ENCODE measurements around the gene COLEC11. TPM values are rescaled to one million over a fixed set of nuclear protein-coding genes. Genes with fewer than 3 reads are reported as not detected.

The COLEC11 gene
- total and polyA plus RNA-seq, 2 of the 13 experiments (the other 11 are each of a cell fraction or from before 2014, with no cell fraction given), result 1.5 to 3.0 TPM

DNA sequence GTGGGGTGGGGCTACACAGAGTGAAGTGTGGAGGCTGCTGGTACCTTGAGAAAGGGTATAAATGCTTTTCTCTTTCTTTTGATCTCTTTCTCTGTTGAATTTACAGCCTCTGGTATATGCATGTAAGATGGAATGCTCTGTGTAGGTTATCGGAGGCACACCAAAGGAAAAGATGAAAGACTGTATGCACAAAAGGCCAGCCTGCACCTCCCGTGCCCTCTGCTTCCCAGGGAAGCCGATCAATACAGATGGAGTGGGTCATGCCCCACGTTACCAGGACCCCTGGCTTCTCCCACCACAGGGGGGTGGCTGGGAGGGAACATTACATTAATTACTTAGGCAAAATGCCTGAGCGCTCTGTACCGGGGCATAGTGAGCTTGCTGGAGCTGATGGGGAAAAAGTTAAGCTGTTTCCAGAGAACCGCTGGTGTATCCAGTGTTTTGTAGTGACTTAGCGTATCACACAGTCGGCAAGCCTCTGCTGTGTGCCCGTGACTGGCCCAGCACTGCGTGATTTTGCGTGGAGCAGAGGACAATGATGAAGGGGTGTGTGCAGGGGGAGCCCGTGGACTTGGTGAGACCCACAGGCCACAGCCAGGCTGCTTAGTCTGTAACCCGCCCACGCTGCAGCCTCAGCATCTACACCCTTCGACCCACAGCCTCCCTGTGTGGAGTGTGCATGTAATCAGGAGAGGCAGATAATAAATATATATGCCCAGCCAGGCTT is 71.1 kb downstream of the COLEC11 start (continued):
- TF ChIP-seq FOXK1 (CRISPR knock-in tag; IDR thresholded peaks at IDR 0.05; ENCODE audit: borderline replicate concordance, low read depth) (no peak), SALL1 (CRISPR knock-in tag; IDR thresholded peaks at IDR 0.05) (peak; percentile 75), NR2F6 (IDR thresholded peaks at IDR 0.05) (peak; percentile 57), NR2F6 (CRISPR knock-in tag; IDR thresholded peaks at IDR 0.05) (peak; percentile 37; the same call in 1 of the 2 replicates), HDAC1 (CRISPR knock-in tag; IDR thresholded peaks at IDR 0.05) (0 out of 2 replicates have a peak, but pooled peaks have one; percentile 26), ARID5B (CRISPR knock-in tag; IDR thresholded peaks at IDR 0.05) (peak; percentile 42; the same call in 1 of the 2 replicates), ONECUT2 (CRISPR knock-in tag; IDR thresholded peaks at IDR 0.05) (peak; percentile 75), FOSL2 (CRISPR knock-in tag; IDR thresholded peaks at IDR 0.05) (peak; percentile 53), DRAP1 (CRISPR knock-in tag; IDR thresholded peaks at IDR 0.05) (no peak), NR2F2 (IDR thresholded peaks at IDR 0.05; ENCODE audit: borderline replicate concordance, low read depth) (peak; percentile 62; the same call in 1 of the 2 replicates), ZBTB7B (CRISPR knock-in tag; IDR thresholded peaks at IDR 0.05) (no peak), NFKB2 (CRISPR knock-in tag; IDR thresholded peaks at IDR 0.05; ENCODE audit: borderline replicate concordance) (no peak)
- TF ChIP-seq, protein P1, sequence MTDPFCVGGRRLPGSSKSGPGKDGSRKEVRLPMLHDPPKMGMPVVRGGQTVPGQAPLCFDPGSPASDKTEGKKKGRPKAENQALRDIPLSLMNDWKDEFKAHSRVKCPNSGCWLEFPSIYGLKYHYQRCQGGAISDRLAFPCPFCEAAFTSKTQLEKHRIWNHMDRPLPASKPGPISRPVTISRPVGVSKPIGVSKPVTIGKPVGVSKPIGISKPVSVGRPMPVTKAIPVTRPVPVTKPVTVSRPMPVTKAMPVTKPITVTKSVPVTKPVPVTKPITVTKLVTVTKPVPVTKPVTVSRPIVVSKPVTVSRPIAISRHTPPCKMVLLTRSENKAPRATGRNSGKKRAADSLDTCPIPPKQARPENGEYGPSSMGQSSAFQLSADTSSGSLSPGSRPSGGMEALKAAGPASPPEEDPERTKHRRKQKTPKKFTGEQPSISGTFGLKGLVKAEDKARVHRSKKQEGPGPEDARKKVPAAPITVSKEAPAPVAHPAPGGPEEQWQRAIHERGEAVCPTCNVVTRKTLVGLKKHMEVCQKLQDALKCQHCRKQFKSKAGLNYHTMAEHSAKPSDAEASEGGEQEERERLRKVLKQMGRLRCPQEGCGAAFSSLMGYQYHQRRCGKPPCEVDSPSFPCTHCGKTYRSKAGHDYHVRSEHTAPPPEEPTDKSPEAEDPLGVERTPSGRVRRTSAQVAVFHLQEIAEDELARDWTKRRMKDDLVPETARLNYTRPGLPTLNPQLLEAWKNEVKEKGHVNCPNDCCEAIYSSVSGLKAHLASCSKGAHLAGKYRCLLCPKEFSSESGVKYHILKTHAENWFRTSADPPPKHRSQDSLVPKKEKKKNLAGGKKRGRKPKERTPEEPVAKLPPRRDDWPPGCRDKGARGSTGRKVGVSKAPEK (CRISPR knock-in tag; IDR thresholded peaks at IDR 0.05; ENCODE audit: borderline replicate concordance), result no peak
- TF ChIP-seq, protein P2, sequence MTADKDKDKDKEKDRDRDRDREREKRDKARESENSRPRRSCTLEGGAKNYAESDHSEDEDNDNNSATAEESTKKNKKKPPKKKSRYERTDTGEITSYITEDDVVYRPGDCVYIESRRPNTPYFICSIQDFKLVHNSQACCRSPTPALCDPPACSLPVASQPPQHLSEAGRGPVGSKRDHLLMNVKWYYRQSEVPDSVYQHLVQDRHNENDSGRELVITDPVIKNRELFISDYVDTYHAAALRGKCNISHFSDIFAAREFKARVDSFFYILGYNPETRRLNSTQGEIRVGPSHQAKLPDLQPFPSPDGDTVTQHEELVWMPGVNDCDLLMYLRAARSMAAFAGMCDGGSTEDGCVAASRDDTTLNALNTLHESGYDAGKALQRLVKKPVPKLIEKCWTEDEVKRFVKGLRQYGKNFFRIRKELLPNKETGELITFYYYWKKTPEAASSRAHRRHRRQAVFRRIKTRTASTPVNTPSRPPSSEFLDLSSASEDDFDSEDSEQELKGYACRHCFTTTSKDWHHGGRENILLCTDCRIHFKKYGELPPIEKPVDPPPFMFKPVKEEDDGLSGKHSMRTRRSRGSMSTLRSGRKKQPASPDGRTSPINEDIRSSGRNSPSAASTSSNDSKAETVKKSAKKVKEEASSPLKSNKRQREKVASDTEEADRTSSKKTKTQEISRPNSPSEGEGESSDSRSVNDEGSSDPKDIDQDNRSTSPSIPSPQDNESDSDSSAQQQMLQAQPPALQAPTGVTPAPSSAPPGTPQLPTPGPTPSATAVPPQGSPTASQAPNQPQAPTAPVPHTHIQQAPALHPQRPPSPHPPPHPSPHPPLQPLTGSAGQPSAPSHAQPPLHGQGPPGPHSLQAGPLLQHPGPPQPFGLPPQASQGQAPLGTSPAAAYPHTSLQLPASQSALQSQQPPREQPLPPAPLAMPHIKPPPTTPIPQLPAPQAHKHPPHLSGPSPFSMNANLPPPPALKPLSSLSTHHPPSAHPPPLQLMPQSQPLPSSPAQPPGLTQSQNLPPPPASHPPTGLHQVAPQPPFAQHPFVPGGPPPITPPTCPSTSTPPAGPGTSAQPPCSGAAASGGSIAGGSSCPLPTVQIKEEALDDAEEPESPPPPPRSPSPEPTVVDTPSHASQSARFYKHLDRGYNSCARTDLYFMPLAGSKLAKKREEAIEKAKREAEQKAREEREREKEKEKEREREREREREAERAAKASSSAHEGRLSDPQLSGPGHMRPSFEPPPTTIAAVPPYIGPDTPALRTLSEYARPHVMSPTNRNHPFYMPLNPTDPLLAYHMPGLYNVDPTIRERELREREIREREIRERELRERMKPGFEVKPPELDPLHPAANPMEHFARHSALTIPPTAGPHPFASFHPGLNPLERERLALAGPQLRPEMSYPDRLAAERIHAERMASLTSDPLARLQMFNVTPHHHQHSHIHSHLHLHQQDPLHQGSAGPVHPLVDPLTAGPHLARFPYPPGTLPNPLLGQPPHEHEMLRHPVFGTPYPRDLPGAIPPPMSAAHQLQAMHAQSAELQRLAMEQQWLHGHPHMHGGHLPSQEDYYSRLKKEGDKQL (CRISPR knock-in tag; IDR thresholded peaks at IDR 0.05; ENCODE audit: low read depth), result no peak
- TF ChIP-seq, protein P3, sequence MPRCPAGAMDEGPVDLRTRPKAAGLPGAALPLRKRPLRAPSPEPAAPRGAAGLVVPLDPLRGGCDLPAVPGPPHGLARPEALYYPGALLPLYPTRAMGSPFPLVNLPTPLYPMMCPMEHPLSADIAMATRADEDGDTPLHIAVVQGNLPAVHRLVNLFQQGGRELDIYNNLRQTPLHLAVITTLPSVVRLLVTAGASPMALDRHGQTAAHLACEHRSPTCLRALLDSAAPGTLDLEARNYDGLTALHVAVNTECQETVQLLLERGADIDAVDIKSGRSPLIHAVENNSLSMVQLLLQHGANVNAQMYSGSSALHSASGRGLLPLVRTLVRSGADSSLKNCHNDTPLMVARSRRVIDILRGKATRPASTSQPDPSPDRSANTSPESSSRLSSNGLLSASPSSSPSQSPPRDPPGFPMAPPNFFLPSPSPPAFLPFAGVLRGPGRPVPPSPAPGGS (CRISPR knock-in tag; IDR thresholded peaks at IDR 0.05), result no peak
